ENCODE results near the gene CROCC.
"Not testable (repeated sequence)": the region's sequence is repeated elsewhere in the genome, so short reads cannot be mapped to it uniquely, and the experiment has no call there.

Gene CROCC

DNA sequence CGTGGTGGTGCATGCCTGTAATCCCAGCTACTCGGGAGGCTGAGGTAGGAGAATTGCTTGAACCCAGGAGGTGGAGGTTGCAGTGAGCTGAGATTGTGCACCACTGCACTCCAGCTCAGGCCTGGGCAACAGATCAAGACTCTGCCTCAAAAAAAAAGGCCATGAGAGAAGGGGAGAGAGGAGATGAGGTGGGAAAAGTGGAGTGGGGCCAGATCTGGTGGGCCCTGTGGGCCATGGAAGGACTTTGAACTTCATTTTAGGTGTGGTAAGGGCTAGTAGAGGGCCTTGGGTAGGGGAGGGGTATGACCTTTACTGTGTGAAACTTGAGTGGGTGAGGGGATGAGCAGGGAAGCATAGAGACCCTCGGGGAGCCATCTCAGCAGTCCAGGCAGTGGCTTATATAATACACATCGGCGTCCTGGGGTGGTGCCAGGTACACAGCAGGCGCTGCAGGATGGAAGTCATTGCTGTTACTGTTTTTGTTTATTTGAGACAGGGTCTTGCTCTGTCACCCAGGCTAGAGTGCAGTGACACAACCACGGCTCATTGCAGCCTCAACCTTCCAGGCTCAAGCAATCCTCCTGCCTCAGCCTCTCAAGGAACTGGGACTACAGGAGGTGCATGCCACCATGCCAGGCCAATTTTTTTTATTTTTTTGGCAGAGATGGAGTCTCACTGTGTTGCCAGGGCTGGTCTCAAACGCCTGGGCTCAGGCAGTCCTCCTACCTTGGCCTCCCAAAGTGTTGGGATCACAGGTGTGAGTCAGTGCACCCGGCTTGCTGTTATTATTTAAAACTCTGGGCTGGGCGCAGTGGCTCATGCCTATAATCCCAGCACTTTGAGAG, 5.5 kb upstream of the CROCC start:
- DNase-seq: not testable (repeated sequence)

DNA sequence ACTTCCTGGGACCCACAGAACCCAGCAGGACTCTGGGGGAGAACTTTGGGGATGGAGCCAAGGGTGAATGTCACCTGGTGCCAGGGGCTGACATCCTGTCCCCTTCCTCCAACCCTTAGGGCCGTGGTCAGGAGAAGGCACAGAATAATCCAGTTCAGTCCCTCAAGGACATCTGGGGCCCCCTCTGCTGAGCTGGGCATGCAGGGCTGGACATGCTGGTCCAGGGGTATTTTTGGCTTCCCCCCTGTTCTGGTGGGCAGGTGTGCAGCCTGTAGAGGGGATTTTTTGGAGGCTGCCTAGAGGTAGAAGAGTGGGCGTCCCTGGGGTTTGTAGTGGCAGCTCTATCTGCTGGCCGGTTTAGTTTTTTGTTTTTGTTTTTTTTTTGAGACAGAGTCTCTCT, 3.4 kb upstream of the CROCC start:
- no peak for DNase-seq

- DNase-seq: not testable (repeated sequence)
Observed at GRCh38 chr1:16918936-16919665, 2.6 kb upstream of the CROCC start.

- DNase-seq: no peak
Observed at GRCh38 chr1:16920951-16921350, 780 bp upstream of the CROCC start.

DNA sequence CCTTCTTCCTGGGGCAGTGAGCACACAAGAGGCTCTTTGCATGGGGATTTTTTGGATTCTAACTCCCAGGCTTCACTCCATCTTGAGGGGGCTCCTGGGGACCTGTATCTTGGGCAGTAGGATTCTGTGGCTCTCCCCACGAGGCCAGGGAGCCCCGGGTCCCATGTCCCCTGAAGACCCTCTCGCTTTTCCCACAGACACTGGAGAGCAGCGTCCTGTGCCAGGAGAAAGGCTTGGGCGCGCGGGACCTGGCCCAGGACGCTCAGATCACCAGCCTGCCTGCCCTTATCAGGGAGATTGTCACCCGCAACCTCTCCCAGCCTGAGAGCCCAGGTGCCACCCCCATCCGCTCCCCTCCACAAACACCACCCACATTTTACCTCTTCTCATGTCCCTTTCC, 735 bp downstream of the CROCC start:
- no peak for DNase-seq

DNA sequence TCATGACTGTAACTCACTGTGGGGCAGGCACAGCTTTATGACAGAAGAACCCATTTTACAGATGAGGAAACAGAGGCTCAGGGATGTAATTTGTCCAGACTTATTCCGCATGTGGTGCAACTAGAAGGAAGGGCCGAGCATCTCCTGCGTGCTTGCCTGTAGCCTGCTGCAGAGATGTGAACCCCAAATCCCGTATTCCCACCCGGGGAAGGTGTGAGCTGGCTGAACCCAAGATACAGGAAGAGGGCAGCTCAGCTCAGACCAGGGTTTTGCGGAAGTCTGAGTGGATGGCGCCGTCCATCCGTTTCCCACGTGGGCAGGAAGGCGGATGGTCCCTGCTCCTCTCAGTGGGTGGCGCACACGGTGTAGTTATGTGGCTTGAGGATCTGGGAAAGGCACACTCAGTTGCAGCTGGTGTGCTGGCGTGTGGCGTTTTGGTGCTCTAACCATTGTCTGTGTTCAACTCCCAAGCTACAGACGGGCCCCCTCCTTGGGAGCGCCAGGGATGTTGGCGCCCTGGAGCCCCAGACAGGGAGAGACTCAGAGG, 1.2 kb downstream of the CROCC start:
- DNase-seq: no peak

DNA sequence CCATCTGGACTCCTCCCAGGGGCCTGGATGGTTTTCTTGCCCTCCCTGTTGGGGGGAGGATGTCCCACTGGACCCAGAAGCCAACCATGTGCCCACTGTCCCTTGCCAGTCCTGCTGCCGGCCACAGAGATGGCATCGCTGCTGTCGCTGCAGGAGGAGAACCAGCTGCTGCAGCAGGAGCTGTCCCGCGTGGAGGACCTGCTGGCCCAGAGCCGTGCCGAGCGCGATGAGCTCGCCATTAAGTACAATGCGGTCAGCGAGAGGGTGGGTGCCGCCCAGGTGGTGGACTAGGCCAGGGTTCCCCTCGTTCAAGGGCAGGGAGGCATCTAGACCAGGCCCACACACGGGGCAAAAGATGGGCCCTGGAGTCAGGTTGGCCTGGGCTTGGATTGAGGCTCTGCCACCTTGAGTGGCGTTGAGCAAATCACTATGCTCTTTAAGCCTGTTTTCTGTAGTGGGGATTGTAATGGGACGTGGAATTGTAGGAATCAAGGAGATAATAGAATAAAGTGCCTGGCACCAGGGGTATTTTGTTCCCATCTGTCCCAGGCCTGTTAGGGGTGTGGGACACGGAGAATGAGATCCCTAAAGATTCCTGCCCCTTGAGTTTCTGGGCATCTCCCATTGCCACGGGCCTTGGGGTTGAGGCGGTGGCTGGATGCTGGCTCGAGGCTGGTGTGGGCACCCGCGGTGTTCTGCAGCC, 2.6 kb downstream of the CROCC start:
- no peak for DNase-seq

DNA sequence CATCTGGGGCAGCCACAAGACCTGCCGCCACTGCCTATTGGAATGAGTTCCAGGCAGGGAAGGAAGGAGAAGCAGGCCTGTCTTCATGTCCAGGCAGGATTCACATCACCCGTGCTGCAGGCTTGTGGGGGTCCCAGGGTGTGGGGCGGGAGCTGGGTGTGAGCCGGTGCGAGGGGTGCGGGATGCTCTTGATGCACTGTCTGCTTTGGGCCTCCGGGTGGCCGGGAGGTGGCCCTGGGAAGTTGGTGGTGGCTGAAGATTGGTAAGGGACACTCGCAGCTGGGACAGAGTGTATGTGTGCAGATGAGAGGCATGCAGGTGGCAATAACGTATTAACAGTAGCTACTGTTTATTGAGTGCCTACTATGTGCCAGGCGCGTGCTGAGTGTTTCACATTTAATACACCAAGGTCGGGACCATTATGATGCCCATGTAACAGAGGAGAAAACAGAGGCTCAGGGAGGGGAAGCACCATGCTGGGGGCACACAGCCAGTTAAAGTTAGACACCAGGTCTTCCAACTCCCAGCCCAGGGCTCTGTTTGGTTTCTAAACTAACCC, 3.3 kb downstream of the CROCC start:
- no peak for DNase-seq

GRCh38 chr1:16925635-16926490, 4.1 kb downstream of the CROCC start:
- no peak for DNase-seq

DNA sequence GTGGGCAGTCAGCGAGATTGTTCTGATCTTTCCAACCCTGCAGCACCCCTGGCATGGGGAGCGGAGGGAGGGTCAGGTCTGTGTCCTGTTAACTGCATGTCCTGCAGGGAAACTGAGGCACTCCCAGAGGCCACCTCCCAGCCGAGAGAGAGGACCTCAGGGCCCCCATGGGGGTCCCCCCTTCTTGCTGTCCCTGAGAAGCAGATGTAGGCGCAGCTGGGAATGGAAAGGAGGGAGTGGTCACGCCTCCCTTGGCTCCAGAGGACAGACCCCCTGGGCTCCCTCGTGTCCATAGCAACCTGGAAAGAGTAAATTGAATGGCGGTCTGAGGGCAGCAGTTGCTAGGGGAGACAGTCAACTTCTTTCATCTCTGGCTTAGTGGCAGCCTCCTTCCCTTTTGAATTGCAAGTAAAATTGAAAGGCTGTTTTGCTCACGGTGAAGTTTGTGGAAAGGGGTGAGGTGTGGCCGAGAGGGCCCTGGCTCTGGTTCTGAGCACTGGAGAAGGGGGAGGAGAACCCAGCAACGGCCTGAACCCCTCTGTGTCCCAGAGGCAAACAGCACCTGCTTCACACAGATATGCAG, 4.9 kb downstream of the CROCC start:
- DNase-seq: no peak

DNA sequence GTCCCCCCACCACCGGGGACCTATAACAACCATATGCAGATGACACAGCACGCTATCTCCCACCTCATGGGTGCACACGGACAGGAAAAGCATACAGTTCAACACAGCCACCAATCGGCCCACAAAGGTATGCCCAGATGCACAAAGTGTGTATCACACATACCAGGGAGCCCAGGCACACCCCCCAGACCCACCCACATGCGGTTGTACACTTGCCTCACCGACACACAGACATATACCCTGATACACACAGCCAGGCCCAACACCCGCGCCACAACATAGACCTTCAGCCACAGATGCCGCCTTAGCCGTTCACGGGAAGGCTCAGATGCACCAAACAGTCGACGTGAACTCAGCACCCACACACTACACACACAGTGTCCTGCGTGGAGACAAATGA, 5.5 kb downstream of the CROCC start:
- DNase-seq: no peak

- DNase-seq: no peak
Observed at GRCh38 chr1:16927711-16928485, 6.2 kb downstream of the CROCC start.

DNA sequence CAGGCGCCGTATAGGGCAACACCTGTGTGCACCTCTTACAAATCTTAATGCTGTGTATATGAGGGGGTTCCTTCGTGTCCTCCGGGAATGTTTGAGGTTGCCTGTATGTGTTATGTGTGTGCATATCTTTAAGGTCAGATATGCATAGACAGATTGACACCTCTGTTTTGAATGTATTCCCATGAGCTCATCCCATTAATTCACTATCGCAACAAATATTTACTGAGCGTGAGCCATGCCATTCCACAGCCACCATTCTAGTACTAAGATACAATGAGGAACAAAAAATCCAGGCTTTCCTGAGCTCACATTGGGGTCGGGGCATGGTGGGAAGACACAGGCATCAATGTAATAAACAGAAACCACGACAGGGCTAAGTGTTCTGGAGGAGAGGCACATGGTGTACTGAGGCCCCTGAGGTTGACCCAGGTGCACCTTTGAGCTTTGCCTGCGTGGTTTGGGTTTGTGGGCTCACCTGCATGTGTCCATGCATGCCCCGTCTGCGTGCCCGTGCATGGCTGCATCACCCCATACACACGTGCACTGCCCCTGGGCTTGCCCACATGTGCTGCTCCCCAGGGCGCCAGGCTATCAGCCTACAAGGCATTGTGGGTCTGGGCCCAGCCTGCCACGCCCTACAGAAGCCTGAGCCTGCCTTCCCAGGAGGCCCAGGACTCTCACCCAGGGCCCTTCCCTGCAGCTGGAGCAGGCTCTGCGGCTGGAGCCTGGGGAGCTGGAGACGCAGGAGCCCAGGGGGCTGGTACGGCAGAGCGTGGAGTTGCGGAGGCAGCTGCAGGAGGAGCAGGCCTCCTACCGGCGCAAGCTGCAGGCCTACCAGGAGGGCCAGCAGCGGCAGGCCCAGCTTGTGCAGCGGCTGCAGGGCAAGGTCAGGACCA, 7.7 kb downstream of the CROCC start:
- DNase-seq: not testable (repeated sequence)

DNA sequence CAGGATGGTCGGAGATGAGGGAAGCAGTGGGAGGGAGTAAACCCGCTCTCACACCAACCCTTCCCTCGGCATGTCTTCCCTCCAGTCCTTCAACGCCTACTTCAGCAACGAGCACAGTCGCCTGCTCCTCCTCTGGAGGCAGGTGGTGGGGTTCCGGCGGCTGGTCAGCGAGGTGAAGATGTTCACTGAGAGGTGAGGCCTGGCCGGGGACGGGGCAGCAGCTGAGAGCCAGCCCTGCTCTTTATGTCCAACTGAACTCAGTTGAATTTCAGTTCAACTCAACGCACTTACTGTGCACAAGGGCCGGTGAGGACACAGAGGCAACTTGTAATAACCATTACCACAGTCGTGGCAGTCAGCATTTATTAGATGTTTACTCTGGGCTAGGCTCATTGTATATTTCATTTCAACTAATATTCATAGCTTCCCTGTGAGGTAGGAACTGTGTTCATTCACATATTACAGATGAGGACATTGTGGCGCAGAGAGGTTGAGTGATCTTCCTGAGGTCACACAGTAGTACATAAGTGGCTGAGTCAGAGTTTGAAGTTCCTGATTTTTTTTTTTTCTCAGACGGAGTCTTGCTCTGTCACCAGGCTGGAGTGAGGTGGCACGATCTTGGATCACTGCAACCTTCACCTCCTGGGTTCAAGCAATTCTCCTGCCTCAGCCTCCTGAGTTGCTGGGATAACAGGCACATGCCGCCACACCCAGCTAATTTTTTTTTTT, 9.6 kb downstream of the CROCC start:
- not testable (repeated sequence) for DNase-seq

- not testable (repeated sequence) for DNase-seq
Observed at GRCh38 chr1:16933945-16934344, 12.2 kb downstream of the CROCC start.

DNA sequence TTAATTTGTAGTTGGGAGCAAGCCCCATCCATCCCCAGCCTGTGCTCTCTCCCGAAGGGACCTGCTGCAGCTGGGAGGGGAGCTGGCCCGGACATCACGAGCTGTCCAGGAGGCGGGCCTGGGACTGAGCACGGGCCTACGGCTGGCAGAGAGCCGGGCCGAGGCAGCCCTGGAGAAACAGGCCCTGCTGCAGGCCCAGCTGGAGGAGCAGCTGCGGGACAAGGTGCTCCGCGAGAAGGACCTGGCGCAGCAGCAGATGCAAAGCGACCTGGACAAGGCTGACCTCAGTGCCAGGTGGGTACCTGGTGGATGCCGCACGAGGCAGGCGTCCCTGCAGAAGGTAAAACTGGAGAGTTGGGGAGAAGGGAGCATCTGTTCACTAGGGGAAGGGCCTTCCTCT, 14.8 kb downstream of the CROCC start:
- DNase-seq: not testable (repeated sequence)

DNA sequence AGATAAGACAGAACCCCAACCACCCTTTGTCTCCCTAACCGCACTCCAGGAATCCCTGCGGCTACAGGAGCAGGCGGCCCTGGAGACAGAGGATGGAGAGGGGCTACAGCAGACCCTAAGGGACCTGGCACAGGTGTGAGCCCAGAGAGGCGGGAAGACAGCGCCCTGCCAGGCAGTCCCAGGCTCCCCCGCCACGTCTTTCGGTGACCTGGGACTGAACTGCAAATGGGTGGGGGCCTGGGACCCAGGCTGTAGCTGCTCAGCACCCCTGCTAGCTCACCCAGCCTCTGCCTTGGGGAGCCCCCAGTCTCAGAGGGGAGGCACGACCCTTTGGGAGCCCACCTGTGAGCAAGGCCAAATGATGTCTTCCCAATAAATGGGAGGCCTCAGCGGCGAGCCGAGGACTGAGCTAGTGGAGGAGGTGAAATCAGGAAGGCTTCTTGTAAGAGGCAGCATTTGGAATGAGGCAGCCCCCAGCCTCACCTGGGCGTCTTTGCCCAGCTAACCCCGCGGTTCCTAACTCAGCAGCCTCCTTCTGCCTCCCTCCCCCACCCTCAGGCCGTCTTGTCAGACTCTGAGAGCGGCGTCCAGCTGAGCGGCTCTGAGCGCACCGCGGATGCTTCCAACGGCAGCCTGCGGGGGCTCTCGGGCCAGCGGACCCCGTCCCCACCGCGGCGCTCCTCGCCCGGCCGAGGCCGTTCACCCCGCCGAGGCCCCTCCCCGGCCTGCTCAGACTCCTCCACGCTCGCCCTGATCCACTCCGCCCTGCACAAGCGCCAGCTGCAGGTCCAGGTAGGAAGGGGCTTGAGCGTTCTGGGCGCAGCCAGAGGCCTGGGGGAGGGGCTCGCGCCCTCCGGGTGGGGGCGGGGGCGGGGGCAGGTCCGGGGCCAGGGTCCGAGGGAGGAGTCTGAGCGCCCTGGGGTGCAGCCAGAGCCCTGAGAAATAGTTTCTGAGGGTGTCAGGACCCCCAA, 16.9 kb downstream of the CROCC start:
- DNase-seq: no peak

Measured in NCI-H774 (cell line).